HG03571 (cell line): ENCODE results near the gene REV1.
"Not testable (repeated sequence)": the region's sequence is repeated elsewhere in the genome, so short reads cannot be mapped to it uniquely, and the experiment has no call there.

Experiments used
- ATAC-seq: cut with Tn5 transposase; IDR thresholded peaks from one replicate; pipeline ENCODE4 v1.9.1; 2021; ENCODE audit not compliant: unreplicated experiment

REV1 gene

DNA sequence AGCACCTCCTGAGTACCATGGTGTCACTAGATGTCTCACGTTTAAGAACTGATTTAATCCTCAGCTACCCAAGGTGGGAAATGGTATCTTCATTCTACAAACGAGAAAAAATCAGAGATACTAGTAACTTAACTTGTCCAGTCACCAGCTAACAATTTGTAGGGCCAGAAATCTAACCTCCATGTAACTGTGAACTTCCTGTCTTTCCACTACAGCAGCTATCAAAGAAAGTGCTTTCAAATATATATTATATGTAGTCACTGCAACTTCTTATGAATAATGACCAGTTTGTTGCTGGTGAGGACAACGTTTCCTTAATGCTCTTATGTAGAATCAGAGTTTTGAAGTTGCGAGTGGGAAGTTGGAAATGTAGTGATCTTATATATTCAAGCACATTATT, 1.9 kb downstream of the REV1 start:
- ATAC-seq: no peak

- no peak for ATAC-seq
Observed at GRCh38 chr2:99485824-99486223, 4.0 kb downstream of the REV1 start.

DNA sequence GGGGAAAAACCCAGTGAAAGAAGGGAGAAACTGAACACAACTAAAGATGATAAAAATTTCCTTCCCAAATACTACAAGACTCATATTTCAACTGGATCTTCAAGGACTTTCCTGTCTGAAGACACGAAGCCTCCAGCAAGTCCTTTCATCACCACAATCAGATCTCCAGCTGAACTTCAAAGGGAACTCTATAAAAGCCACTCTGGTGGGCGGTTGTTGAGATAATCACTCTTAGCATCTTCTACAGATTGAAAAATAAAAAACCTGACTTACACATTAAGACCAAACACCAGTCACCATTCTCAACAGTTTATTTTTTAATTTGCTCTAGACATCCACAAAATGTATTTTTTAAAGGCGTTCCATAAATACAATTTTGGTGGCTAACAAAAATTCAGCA, 4.4 kb downstream of the REV1 start:
- ATAC-seq: no peak

- ATAC-seq: no peak
Observed at GRCh38 chr2:99484205-99484604, 5.6 kb downstream of the REV1 start.

DNA sequence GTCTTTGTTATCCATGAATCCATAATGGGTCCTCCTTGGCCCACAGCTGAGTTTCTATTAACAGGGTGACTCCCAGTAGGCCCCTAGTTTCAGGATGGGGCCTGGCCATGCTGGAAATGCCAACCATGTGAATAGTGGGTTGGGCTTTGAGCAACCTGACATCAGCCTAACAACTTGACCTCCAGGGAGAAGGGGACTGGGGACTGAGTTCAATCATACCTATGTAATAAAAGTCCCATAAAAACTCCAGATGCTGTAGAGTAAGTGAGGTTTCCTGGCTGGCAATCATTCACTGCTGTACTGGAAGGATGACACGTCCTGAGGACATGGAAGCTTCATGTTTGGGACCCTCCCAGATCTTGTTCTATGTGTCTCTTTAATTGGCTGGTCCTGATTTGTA, 7.9 kb downstream of the REV1 start:
- ATAC-seq: no peak

GRCh38 chr2:99481527-99481926, 8.3 kb downstream of the REV1 start:
- no peak for ATAC-seq

GRCh38 chr2:99480390-99480789, 9.4 kb downstream of the REV1 start:
- ATAC-seq: no peak

DNA sequence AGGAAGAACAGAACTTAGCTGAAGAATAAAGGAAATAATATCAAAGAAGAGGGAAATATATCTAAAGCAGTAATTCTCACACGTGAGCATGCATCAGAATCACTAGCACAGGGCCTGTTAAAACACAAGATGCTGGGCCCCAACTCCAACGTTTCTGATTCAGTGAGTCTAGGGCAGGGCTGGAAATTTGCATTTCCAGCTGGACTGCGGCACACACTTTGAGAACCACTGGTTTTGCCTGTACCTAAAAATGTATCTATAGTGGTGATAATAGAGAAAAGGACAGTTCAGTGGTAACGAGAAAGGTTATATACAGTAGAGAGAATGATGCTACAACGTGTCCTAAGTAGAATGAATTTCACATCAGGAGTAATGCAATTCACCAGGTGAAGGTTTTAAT, 11.2 kb downstream of the REV1 start:
- no peak for ATAC-seq

GRCh38 chr2:99477054-99477453, 12.8 kb downstream of the REV1 start:
- no peak for ATAC-seq

DNA sequence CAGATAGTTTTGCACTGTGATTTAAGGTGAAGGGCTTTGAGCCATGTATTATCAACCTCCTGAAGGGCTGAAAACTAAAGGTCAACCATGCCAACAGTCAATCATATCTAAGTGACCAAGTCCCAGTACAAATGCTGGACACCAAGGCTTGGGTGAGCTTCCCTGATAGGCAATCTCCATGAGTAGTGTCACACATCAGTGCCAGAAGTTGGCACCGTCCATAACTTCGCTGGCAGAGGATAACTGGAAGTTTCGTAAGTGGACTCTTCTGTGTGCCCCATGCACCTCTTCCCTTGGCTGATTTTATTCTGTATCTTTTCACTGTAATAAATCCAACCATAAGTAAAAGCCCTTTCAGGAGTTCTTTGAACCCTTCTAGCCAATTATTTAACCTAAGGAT, 13.2 kb downstream of the REV1 start:
- ATAC-seq: no peak

DNA sequence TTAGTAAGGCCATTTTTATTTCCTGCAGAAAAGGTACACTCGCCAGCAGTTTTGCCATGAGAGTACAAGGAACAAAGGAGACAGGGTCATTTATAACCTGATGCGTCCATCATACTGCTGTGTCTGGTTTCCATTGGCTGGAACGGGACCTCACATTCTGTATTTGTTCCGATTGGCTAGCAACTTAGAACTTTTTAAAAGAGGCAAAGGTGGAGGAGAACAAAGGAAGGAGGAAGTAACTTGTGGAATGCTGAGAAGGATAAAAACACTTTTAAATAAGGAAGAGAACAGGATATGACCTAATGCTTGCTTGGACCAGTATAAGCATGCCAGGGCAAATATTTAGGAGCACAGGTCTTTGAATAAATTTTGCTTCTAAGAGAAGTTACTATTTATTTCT, 14.7 kb downstream of the REV1 start:
- ATAC-seq: not testable (repeated sequence)

DNA sequence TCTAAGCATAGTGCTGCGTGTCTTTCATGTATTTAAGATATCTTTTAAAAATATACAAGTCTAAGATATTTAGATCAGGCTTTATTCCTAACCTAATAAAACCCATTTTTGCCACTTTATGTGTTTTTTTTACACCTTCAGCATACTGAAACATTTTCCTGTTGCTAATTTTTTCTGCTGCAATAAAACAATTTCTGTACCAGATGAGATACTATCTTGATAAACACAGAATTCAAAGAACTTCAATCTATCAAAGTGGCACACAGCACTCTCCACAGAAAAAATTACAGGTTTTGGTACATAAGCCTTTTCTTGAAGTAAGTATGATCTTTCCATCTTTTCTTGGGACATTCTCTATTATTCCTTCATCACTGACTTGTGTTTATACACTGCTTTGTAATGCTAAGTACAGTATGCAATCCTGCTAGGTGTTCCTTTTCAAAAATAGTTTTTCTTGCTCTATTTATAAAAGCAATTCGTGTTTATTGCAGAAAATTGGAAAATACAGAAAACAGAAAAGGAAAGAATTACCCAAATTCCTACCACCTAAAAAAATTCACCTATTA, 16.2 kb downstream of the REV1 start:
- no peak for ATAC-seq

DNA sequence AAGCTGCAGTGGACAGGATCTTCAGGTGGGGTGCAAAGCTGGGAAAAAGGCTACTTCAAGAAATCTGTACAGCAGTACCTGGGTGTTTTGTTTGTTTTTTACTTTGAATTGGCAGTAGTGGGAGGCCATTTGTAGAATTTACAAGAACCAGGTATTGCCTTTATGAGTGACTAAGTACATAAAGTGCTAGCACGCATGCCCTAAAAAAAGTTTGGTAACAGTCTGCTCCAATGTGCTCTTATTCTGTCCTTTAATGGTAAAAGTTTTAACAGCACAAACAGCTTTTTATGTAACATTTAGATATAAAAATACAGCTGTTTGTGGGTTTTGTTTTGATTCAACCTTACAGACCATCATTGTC, 17.2 kb downstream of the REV1 start:
- no peak for ATAC-seq

GRCh38 chr2:99471654-99472599, 17.9 kb downstream of the REV1 start:
- no peak for ATAC-seq

- no peak for ATAC-seq
Observed at GRCh38 chr2:99470957-99471356, 18.9 kb downstream of the REV1 start.

GRCh38 chr2:99470459-99470858, 19.4 kb downstream of the REV1 start:
- not testable (repeated sequence) for ATAC-seq

DNA sequence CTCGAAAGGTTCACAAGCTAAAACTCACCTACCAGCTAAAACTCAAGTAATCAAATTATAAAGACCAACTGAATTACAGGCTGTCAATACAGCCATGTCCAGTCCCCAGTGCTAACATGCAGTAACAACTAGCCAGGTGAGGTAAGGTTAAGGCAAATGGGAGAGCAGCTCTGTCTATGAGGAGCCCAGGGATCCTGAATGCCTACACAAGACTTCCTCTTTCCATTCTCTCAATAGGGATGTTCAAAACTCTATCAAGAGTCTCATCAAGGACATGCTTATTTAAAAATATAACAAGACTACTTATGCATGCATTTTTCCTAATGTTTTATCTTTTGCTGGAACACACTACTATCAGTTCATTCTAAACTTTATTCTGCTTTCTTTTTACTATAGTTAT, 20.4 kb downstream of the REV1 start:
- ATAC-seq: no peak

GRCh38 chr2:99468155-99468554, 21.7 kb downstream of the REV1 start:
- ATAC-seq: no peak

GRCh38 chr2:99467390-99467789, 22.4 kb downstream of the REV1 start:
- ATAC-seq: no peak

- ATAC-seq: no peak
Observed at GRCh38 chr2:99461828-99462483, 27.9 kb downstream of the REV1 start.

GRCh38 chr2:99458529-99458928, 31.3 kb downstream of the REV1 start:
- ATAC-seq: no peak

DNA sequence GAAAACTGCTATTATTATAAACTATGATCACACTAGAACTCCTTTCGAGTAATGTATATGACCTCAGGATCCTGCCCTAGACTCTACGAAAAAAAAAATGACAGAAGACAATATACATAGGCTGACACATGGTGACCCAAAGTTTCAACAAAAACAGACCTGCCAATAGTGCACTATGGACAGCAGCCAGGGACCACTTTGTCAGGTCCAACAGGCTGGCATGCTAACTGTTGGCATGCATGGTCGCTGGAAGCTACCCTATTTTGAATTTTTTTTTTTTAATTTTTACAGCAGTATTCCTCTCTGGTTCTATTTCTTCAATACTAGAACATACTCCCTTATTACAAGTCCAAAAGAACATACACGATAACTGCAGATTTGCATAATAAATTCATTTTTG, 38.1 kb downstream of the REV1 start:
- no peak for ATAC-seq
